Stimulated activated CD8-positive, alpha-beta memory T cell treated with anti-CD3 and anti-CD28 coated beads, Interleukin-15, amount 100 ng/mL, for 4 hours (primary cell): Measurements from ENCODE around the gene CCDC71.

Source experiments
- DNase-seq, 2 donors: peaks; one replicate each; pipeline ENCODE4 v3.0.0-alpha.2; 2020; ENCODE audit warnings: low read depth in 2 of 2

CCDC71 gene

GRCh38 chr3:49165771-49166751 is at the start of gene CCDC71:
TSS of gene CCDC71 (minus strand) at chr3:49166331. CDS start at chr3:49164208, 2,123 bp downstream.
- peak; percentile 49 to 55 for DNase-seq

GRCh38 chr3:49213998-49214397 is 47.9 kb upstream of the CCDC71 start:
- no peak for DNase-seq

GRCh38 chr3:49213541-49213943 is 47.4 kb upstream of the CCDC71 start:
- DNase-seq = no peak

GRCh38 chr3:49199900-49200281 is 33.8 kb upstream of the CCDC71 start:
- DNase-seq = no peak

GRCh38 chr3:49199239-49199899 is 33.2 kb upstream of the CCDC71 start:
- DNase-seq = no peak

GRCh38 chr3:49198611-49199230 is 32.6 kb upstream of the CCDC71 start:
- no peak for DNase-seq

- no peak for DNase-seq
Measured at GRCh38 chr3:49198161-49198560, 32.0 kb upstream of the CCDC71 start.

GRCh38 chr3:49191741-49192140 is 25.6 kb upstream of the CCDC71 start:
- no peak for DNase-seq

GRCh38 chr3:49183873-49184272 is 17.7 kb upstream of the CCDC71 start:
- DNase-seq = no peak

- DNase-seq = no peak
Measured at GRCh38 chr3:49182682-49183081, 16.6 kb upstream of the CCDC71 start.

- DNase-seq = no peak
Measured at GRCh38 chr3:49181351-49181750, 15.2 kb upstream of the CCDC71 start.

GRCh38 chr3:49180116-49180515 is 14.0 kb upstream of the CCDC71 start:
- no peak for DNase-seq

GRCh38 chr3:49177073-49177472 is 10.9 kb upstream of the CCDC71 start:
- DNase-seq = no peak

GRCh38 chr3:49175530-49175929 is 9.4 kb upstream of the CCDC71 start:
- no peak for DNase-seq

GRCh38 chr3:49174397-49174985 is 8.4 kb upstream of the CCDC71 start:
- DNase-seq = no peak

- DNase-seq = no peak
Measured at GRCh38 chr3:49173792-49174170, 7.7 kb upstream of the CCDC71 start.

GRCh38 chr3:49173116-49173791 is 7.1 kb upstream of the CCDC71 start:
- DNase-seq = no peak

GRCh38 chr3:49172551-49173041 is 6.5 kb upstream of the CCDC71 start:
- no peak for DNase-seq

- no peak for DNase-seq
Measured at GRCh38 chr3:49171775-49172500, 5.8 kb upstream of the CCDC71 start.

- DNase-seq = peak; percentile 40 to 54
Measured at GRCh38 chr3:49171119-49171774, 5.1 kb upstream of the CCDC71 start, which contains the start of gene KLHDC8B. TSS of gene KLHDC8B (plus strand) at chr3:49171598. CDS start at chr3:49172770, 1,172 bp downstream.
